Activated T-cell treated with anti-CD3 and anti-CD28 coated beads for 48 hours (primary cell): ENCODE data around the gene WDFY2.
A peak's percentile ranks its signal among the peaks of the same experiment; 100 is the strongest.
"Not testable (repeated sequence)": the region's sequence is repeated elsewhere in the genome, so short reads cannot be mapped to it uniquely, and the experiment has no call there.

ENCODE experiments used
- DNase-seq: peaks from one replicate; pipeline ENCODE4 v3.0.0-alpha.2; 2020; ENCODE audit warnings: low read depth

WDFY2 gene

GRCh38 chr13:51583875-51584730 is at the start of gene WDFY2:
WDFY2 (plus strand) TSS chr13:51584462; CDS start chr13:51584688, 226 bp downstream.
- DNase-seq: peak; percentile 98

- no peak for DNase-seq
Observed at GRCh38 chr13:51538591-51539179, 45.6 kb upstream of the WDFY2 start.

GRCh38 chr13:51539887-51540286 is 44.4 kb upstream of the WDFY2 start:
- no peak for DNase-seq

GRCh38 chr13:51541037-51541436 is 43.2 kb upstream of the WDFY2 start:
- DNase-seq: no peak

- no peak for DNase-seq
Observed at GRCh38 chr13:51541809-51542258, 42.4 kb upstream of the WDFY2 start.

GRCh38 chr13:51542346-51543242 is 41.7 kb upstream of the WDFY2 start:
- DNase-seq: no peak

- DNase-seq: not testable (repeated sequence)
Observed at GRCh38 chr13:51545446-51545845, 38.8 kb upstream of the WDFY2 start.

- DNase-seq: no peak
Observed at GRCh38 chr13:51547425-51548176, 36.7 kb upstream of the WDFY2 start.

GRCh38 chr13:51549050-51549449 is 35.2 kb upstream of the WDFY2 start:
- no peak for DNase-seq

GRCh38 chr13:51549593-51549992 is 34.7 kb upstream of the WDFY2 start:
- no peak for DNase-seq

GRCh38 chr13:51550151-51550550 is 34.1 kb upstream of the WDFY2 start:
- no peak for DNase-seq

GRCh38 chr13:51551416-51551815 is 32.8 kb upstream of the WDFY2 start:
- DNase-seq: no peak

- no peak for DNase-seq
Observed at GRCh38 chr13:51552027-51552426, 32.2 kb upstream of the WDFY2 start.

- DNase-seq: no peak
Observed at GRCh38 chr13:51553531-51553930, 30.7 kb upstream of the WDFY2 start.

- no peak for DNase-seq
Observed at GRCh38 chr13:51556740-51557139, 27.5 kb upstream of the WDFY2 start.

GRCh38 chr13:51557438-51557837 is 26.8 kb upstream of the WDFY2 start:
- no peak for DNase-seq

- no peak for DNase-seq
Observed at GRCh38 chr13:51557875-51558612, 26.2 kb upstream of the WDFY2 start.

- no peak for DNase-seq
Observed at GRCh38 chr13:51559946-51560735, 24.1 kb upstream of the WDFY2 start.

- no peak for DNase-seq
Observed at GRCh38 chr13:51562011-51562671, 22.1 kb upstream of the WDFY2 start.

- DNase-seq: no peak
Observed at GRCh38 chr13:51564252-51564651, 20.0 kb upstream of the WDFY2 start.
